SK-N-SH treated with all-trans-retinoic acid at 6 μM for 48 hours (cell line): ENCODE data around the gene NFIX.

Source experiments
- ATAC-seq: fragments of 200-7000 bp; cut with Tn5 transposase; 3 replicates; pipeline ENCODE4 v1.9.1; 2020; ENCODE audit warnings: mild to moderate bottlenecking, moderate library complexity
- ARNTL ChIP-seq: fragments of 450-650 bp; formaldehyde crosslinking; IDR thresholded peaks from 2 replicates; pipeline ENCODE4 v1.5.0; 2020; ENCODE audit warnings: low read depth, mild to moderate bottlenecking, moderate library complexity, borderline replicate concordance
- CSDC2 ChIP-seq: fragments of 250-450 bp; sonication (Bioruptor Pico); IDR thresholded peaks from 2 replicates; pipeline ENCODE4 v1.5.0; 2020; ENCODE audit warnings: mild to moderate bottlenecking, moderate library complexity
- GLIS3 ChIP-seq: fragments of 250-450 bp; sonication (Bioruptor Pico); IDR thresholded peaks from 2 replicates; pipeline ENCODE4 v1.5.0; 2020; ENCODE audit warnings: mild to moderate bottlenecking, moderate library complexity
- ISL1 ChIP-seq: fragments of 250-450 bp; sonication (Bioruptor Pico); IDR thresholded peaks from 2 replicates; pipeline ENCODE4 v2.1.2; 2022; ENCODE audit warnings: mild to moderate bottlenecking, moderate library complexity
- PATZ1 ChIP-seq: fragments of 250-450 bp; sonication (Bioruptor Pico); IDR thresholded peaks from 2 replicates; pipeline ENCODE4 v1.8.0; 2020; ENCODE audit warnings: mild to moderate bottlenecking, moderate library complexity, borderline replicate concordance
- PPARA ChIP-seq: fragments of 250-450 bp; sonication (Bioruptor Pico); IDR thresholded peaks from 2 replicates; pipeline ENCODE4 v1.5.0; 2020; ENCODE audit warnings: mild to moderate bottlenecking, borderline replicate concordance
- RARB ChIP-seq: fragments of 250-450 bp; sonication (Bioruptor Pico); IDR thresholded peaks from 2 replicates; pipeline ENCODE4 v1.8.0; 2021; ENCODE audit warnings: mild to moderate bottlenecking, moderate library complexity
- SNAI2 ChIP-seq: fragments of 250-450 bp; sonication (Bioruptor Pico); IDR thresholded peaks from 2 replicates; pipeline ENCODE4 v1.5.0; 2020; ENCODE audit warnings: mild to moderate bottlenecking, moderate library complexity
- TOX ChIP-seq: fragments of 250-450 bp; sonication (Bioruptor Pico); IDR thresholded peaks from 2 replicates; pipeline ENCODE4 v1.8.0; 2021; ENCODE audit warnings: mild to moderate bottlenecking, moderate library complexity, borderline replicate concordance
- ZC3H10 ChIP-seq: fragments of 250-450 bp; sonication (Bioruptor Pico); IDR thresholded peaks from 2 replicates; pipeline ENCODE4 v1.5.1; 2021; ENCODE audit warnings: mild to moderate bottlenecking, moderate library complexity
- ZFP3 ChIP-seq: fragments of 250-450 bp; sonication (Bioruptor Pico); IDR thresholded peaks from 2 replicates; pipeline ENCODE4 v1.5.0; 2020; ENCODE audit warnings: mild to moderate bottlenecking, moderate library complexity
- ZNF565 ChIP-seq: fragments of 450-650 bp; formaldehyde crosslinking; conservative IDR thresholded peaks from 2 replicates; pipeline ENCODE4 v1.5.0; 2020; ENCODE audit warnings: low read depth, mild to moderate bottlenecking, moderate library complexity
- ZNF70 ChIP-seq: fragments of 450-650 bp; formaldehyde crosslinking; IDR thresholded peaks from 2 replicates; pipeline ENCODE4 v1.5.0; 2020; ENCODE audit warnings: mild to moderate bottlenecking, moderate library complexity
- ZNF8 ChIP-seq: fragments of 450-650 bp; formaldehyde crosslinking; IDR thresholded peaks from 2 replicates; pipeline ENCODE4 v1.5.0; 2020; ENCODE audit warnings: mild to moderate bottlenecking, moderate library complexity
- TF ChIP-seq, protein P1 (sequence below): fragments of 250-450 bp; sonication (Bioruptor Pico); IDR thresholded peaks from 2 replicates; pipeline ENCODE4 v1.5.1; 2020; ENCODE audit warnings: low read depth, mild to moderate bottlenecking, moderate library complexity

Gene NFIX

DNA sequence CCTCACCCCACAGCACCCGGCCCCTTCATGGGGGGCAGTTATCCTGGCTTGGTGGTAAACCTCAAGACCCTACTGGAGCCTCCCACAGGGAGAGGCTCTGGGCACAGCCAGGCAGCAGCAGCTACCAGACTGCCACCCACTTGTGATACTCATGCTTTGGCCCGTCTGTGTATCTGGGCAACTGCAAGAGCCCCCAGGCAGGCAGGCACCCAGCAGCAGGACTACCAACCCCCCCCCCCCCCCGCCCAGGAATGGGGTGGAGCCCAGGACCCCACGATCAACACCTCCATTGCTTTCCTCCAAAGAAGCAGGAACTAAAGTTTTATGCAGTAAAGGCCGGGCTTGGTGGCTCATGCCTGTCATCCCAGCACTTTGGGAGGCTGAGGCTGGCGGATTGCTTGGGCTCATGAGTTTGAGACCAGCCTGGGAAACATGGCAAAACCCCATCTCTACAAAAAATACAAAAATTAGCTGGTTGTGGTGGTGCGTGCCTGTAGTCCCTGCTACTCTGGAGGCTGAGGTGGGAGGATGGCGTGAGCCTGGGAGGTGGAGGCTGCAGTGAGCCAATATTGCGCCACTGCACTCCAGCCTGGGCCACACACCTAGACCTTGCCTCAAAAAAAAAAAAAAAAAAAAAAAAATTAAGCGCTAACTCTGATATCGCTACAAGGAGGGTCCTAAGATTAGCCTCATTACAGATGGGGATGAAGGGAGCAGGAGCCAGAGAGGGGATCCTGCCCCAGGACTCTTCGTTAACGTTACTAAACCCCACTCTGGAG, 108.5 kb downstream of the NFIX start (continued):
- TF ChIP-seq PATZ1 (CRISPR knock-in tag): no peak

- no peak for TF ChIP-seq ZNF565 (CRISPR knock-in tag)
- TF ChIP-seq, protein P1, sequence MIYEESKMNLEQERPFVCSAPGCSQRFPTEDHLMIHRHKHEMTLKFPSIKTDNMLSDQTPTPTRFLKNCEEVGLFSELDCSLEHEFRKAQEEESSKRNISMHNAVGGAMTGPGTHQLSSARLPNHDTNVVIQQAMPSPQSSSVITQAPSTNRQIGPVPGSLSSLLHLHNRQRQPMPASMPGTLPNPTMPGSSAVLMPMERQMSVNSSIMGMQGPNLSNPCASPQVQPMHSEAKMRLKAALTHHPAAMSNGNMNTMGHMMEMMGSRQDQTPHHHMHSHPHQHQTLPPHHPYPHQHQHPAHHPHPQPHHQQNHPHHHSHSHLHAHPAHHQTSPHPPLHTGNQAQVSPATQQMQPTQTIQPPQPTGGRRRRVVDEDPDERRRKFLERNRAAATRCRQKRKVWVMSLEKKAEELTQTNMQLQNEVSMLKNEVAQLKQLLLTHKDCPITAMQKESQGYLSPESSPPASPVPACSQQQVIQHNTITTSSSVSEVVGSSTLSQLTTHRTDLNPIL: no peak
- no peak for TF ChIP-seq PATZ1 (CRISPR knock-in tag)
- TF ChIP-seq GLIS3 (CRISPR knock-in tag): no peak
- no peak for TF ChIP-seq CSDC2
- no peak for TF ChIP-seq ZNF8
- TF ChIP-seq ISL1 (CRISPR knock-in tag): no peak
- no peak for TF ChIP-seq ZNF70 (CRISPR knock-in tag)
- no peak for TF ChIP-seq SNAI2 (CRISPR knock-in tag)
- 0 out of 3 replicates have a peak, but pooled peaks have one; percentile 5 for ATAC-seq
These were observed 109.1 kb downstream of the NFIX start for GRCh38 chr19:13104360-13104847.

DNA sequence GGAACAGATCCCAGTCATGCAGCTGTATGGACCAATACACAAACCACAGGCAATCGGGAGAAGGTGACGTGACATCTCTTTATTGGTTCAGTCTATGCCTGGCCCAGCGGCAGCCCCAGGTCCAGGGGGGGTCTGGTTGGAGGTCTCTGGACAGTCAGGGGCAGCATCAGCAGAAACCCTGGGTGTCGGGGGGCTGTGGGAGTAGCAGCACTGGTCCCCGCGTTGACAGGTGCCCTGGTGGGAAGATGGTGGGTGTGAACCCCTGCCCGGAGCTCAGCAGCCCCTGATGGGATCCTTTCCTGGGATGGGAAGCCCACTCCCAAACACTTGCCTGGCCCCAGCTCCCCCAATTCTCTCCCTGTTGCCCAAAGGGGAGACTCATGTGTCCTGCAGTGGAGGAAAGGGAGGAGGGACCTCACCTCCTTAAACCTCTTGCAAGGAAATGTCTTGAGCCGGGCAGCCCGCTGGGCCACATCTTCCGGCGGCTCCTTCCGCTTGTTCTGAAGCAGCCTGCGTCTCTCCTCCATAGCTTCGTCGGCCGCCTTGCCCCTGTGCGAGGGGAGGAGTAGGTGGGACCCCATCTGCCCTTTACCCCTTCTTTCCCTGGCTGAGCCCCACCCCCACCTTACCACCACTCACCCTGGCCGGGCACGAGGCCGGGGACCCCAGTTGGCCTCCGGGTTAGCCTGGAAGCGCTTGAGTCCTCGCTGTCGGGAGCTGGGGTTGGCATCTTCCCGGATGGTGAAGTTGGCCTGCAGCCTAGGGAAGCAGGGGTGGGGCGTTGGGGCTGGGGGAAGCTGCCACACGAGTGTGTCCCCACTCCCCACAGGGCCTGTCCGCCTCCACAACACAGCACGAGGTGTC, 109.8 kb downstream of the NFIX start:
- no peak for TF ChIP-seq ZC3H10 (CRISPR knock-in tag)
- no peak for TF ChIP-seq TOX
- TF ChIP-seq ZFP3: no peak
- TF ChIP-seq PATZ1 (CRISPR knock-in tag): no peak
- TF ChIP-seq ISL1 (CRISPR knock-in tag): no peak
- no peak for ATAC-seq

- no peak for ATAC-seq
These were observed 114.3 kb downstream of the NFIX start for GRCh38 chr19:13109361-13110098.

More at GRCh38 chr19:13109361-13110098, 114.3 kb downstream of the NFIX start:
- TF ChIP-seq ARNTL (CRISPR knock-in tag) (no peak), TOX (no peak), PPARA (CRISPR knock-in tag) (no peak), RARB (CRISPR knock-in tag) (no peak)
- TF ChIP-seq, protein P1: no peak
